ENCODE data around the gene DRD2. TPM values are rescaled to one million over a fixed set of nuclear protein-coding genes. Genes with fewer than 3 reads are reported as not detected.

DRD2 gene
- total and polyA plus RNA-seq, 3 experiments from 2014 or later: not detected

- H3K9me3 ChIP-seq (ENCODE audit: low read length): no peaks in the 10 kb centered on the region
- H3K4me1 Mint-ChIP-seq: no peaks in the 10 kb centered on the region
- ChIA-PET CTCF (no interaction called here), POLR2A (no interaction called here)
- H3K27me3 Mint-ChIP-seq: peaks cover 2 to 16% of the 10 kb centered on the region in 2 donors
- H3K4me3 Mint-ChIP-seq: no peak overlapping the region
- DNase-seq: no peak
- H3K27ac Mint-ChIP-seq: no peak overlapping the region
- no peaks in the 10 kb centered on the region for H3K27me3 ChIP-seq (ENCODE audit: insufficient read depth, low read length, poor library complexity, severe bottlenecking)
- no peaks in the 10 kb centered on the region for H3K36me3 Mint-ChIP-seq
- H3K27ac ChIP-seq (ENCODE audit: low read depth, low read length): no peak overlapping the region
- H3K4me1 ChIP-seq (ENCODE audit: insufficient read depth, low read length): no peaks in the 10 kb centered on the region
- H3K36me3 ChIP-seq (ENCODE audit: insufficient read depth, low read length): no peaks in the 10 kb centered on the region
- no peaks in the 10 kb centered on the region for H3K9me3 Mint-ChIP-seq
- H3K4me3 ChIP-seq (ENCODE audit: low read length): no peak overlapping the region
Observed at GRCh38 chr11:113446938-113447337, 28.3 kb downstream of the DRD2 start.

GRCh38 chr11:113446112-113446511 lies 29.1 kb downstream of the DRD2 start:
- Mint-ChIP-seq H3K9me3 (no peaks in the 10 kb centered on the region), H3K4me1 (no peaks in the 10 kb centered on the region), H3K36me3 (no peaks in the 10 kb centered on the region), H3K27ac (no peak overlapping the region), H3K4me3 (no peak overlapping the region), H3K27me3 (peaks cover 2 to 16% of the 10 kb centered on the region in 2 donors)
- H3K4me3 ChIP-seq (ENCODE audit: low read length): no peak overlapping the region
- no peaks in the 10 kb centered on the region for H3K9me3 ChIP-seq (ENCODE audit: low read length)
- CTCF ChIA-PET: no interaction called here
- DNase-seq: no peak
- H3K27me3 ChIP-seq (ENCODE audit: insufficient read depth, low read length, poor library complexity, severe bottlenecking): no peaks in the 10 kb centered on the region
- H3K4me1 ChIP-seq (ENCODE audit: insufficient read depth, low read length): no peaks in the 10 kb centered on the region
- H3K36me3 ChIP-seq (ENCODE audit: insufficient read depth, low read length): no peaks in the 10 kb centered on the region
- H3K27ac ChIP-seq (ENCODE audit: low read depth, low read length): no peak overlapping the region
- POLR2A ChIA-PET: no interaction called here

- no peak overlapping the region for H3K4me3 Mint-ChIP-seq
- peaks cover 2 to 16% of the 10 kb centered on the region in 2 donors for H3K27me3 Mint-ChIP-seq
- Histone ChIP-seq H3K4me1 (ENCODE audit: insufficient read depth, low read length) (no peaks in the 10 kb centered on the region), H3K36me3 (ENCODE audit: insufficient read depth, low read length) (no peaks in the 10 kb centered on the region), H3K27me3 (ENCODE audit: insufficient read depth, low read length, poor library complexity, severe bottlenecking) (no peaks in the 10 kb centered on the region), H3K9me3 (ENCODE audit: low read length) (no peaks in the 10 kb centered on the region), H3K27ac (ENCODE audit: low read depth, low read length) (no peak overlapping the region), H3K4me3 (ENCODE audit: low read length) (no peak overlapping the region)
- no peaks in the 10 kb centered on the region for H3K4me1 Mint-ChIP-seq
- no peaks in the 10 kb centered on the region for H3K9me3 Mint-ChIP-seq
- no peak overlapping the region for H3K27ac Mint-ChIP-seq
- POLR2A ChIA-PET: no interaction called here
- no peak for DNase-seq
- CTCF ChIA-PET: no interaction called here
- H3K36me3 Mint-ChIP-seq: no peaks in the 10 kb centered on the region
Observed at GRCh38 chr11:113444502-113445123, 30.6 kb downstream of the DRD2 start.

- Histone ChIP-seq H3K4me3 (ENCODE audit: low read length) (no peak overlapping the region), H3K9me3 (ENCODE audit: low read length) (no peaks in the 10 kb centered on the region), H3K4me1 (ENCODE audit: insufficient read depth, low read length) (no peaks in the 10 kb centered on the region), H3K27ac (ENCODE audit: low read depth, low read length) (no peak overlapping the region), H3K27me3 (ENCODE audit: insufficient read depth, low read length, poor library complexity, severe bottlenecking) (no peaks in the 10 kb centered on the region), H3K36me3 (ENCODE audit: insufficient read depth, low read length) (no peaks in the 10 kb centered on the region)
- Mint-ChIP-seq H3K4me3 (no peak overlapping the region), H3K27me3 (peaks cover 0 to 3% of the 10 kb centered on the region in 2 donors), H3K9me3 (no peaks in the 10 kb centered on the region), H3K4me1 (no peaks in the 10 kb centered on the region), H3K27ac (no peak overlapping the region), H3K36me3 (no peaks in the 10 kb centered on the region)
- POLR2A ChIA-PET: no interaction called here
- CTCF ChIA-PET: no interaction called here
- DNase-seq: no peak
Observed at GRCh38 chr11:113440816-113441215, 34.4 kb downstream of the DRD2 start.

- no peak overlapping the region for H3K4me3 Mint-ChIP-seq
- H3K4me3 ChIP-seq (ENCODE audit: low read length): no peak overlapping the region
- peaks cover 1 to 6% of the 10 kb centered on the region in 2 donors for H3K27me3 Mint-ChIP-seq
- CTCF ChIA-PET: no interaction called here
- DNase-seq: no peak
- no peaks in the 10 kb centered on the region for H3K4me1 ChIP-seq (ENCODE audit: insufficient read depth, low read length)
- H3K27ac Mint-ChIP-seq: no peak overlapping the region
- H3K4me1 Mint-ChIP-seq: no peaks in the 10 kb centered on the region
- H3K27ac ChIP-seq (ENCODE audit: low read depth, low read length): no peak overlapping the region
- H3K27me3 ChIP-seq (ENCODE audit: insufficient read depth, low read length, poor library complexity, severe bottlenecking): no peaks in the 10 kb centered on the region
- no peaks in the 10 kb centered on the region for H3K36me3 Mint-ChIP-seq
- H3K9me3 Mint-ChIP-seq: no peaks in the 10 kb centered on the region
- POLR2A ChIA-PET: no interaction called here
- no peaks in the 10 kb centered on the region for H3K36me3 ChIP-seq (ENCODE audit: insufficient read depth, low read length)
- H3K9me3 ChIP-seq (ENCODE audit: low read length): no peaks in the 10 kb centered on the region
Observed at GRCh38 chr11:113436672-113437252, 38.4 kb downstream of the DRD2 start.

- no peak overlapping the region for H3K27ac ChIP-seq (ENCODE audit: low read depth, low read length)
- no peaks in the 10 kb centered on the region for H3K9me3 ChIP-seq (ENCODE audit: low read length)
- no peak overlapping the region for H3K4me3 ChIP-seq (ENCODE audit: low read length)
- Mint-ChIP-seq H3K27me3 (peaks cover 1 to 6% of the 10 kb centered on the region in 2 donors), H3K4me1 (no peaks in the 10 kb centered on the region), H3K27ac (no peak overlapping the region), H3K9me3 (no peaks in the 10 kb centered on the region), H3K4me3 (no peak overlapping the region), H3K36me3 (no peaks in the 10 kb centered on the region)
- DNase-seq: no peak
- CTCF ChIA-PET: no interaction called here
- no peaks in the 10 kb centered on the region for H3K27me3 ChIP-seq (ENCODE audit: insufficient read depth, low read length, poor library complexity, severe bottlenecking)
- H3K36me3 ChIP-seq (ENCODE audit: insufficient read depth, low read length): no peaks in the 10 kb centered on the region
- no peaks in the 10 kb centered on the region for H3K4me1 ChIP-seq (ENCODE audit: insufficient read depth, low read length)
- POLR2A ChIA-PET: no interaction called here
Observed at GRCh38 chr11:113435190-113435968, 39.8 kb downstream of the DRD2 start.

GRCh38 chr11:113431746-113432145 lies 43.5 kb downstream of the DRD2 start:
- Histone ChIP-seq H3K27me3 (ENCODE audit: insufficient read depth, low read length, poor library complexity, severe bottlenecking) (no peaks in the 10 kb centered on the region), H3K9me3 (ENCODE audit: low read length) (no peaks in the 10 kb centered on the region), H3K4me1 (ENCODE audit: insufficient read depth, low read length) (no peaks in the 10 kb centered on the region), H3K36me3 (ENCODE audit: insufficient read depth, low read length) (no peaks in the 10 kb centered on the region), H3K27ac (ENCODE audit: low read depth, low read length) (no peak overlapping the region), H3K4me3 (ENCODE audit: low read length) (no peak overlapping the region)
- no peaks in the 10 kb centered on the region for H3K9me3 Mint-ChIP-seq
- H3K27me3 Mint-ChIP-seq: peaks cover 1 to 6% of the 10 kb centered on the region in 2 donors
- CTCF ChIA-PET: no interaction called here
- no peak overlapping the region for H3K27ac Mint-ChIP-seq
- POLR2A ChIA-PET: no interaction called here
- no peaks in the 10 kb centered on the region for H3K4me1 Mint-ChIP-seq
- H3K4me3 Mint-ChIP-seq: no peak overlapping the region
- H3K36me3 Mint-ChIP-seq: no peaks in the 10 kb centered on the region
- DNase-seq: no peak

GRCh38 chr11:113426686-113427085 lies 48.5 kb downstream of the DRD2 start:
- ChIA-PET CTCF (no interaction called here), POLR2A (no interaction called here)
- Histone ChIP-seq H3K9me3 (ENCODE audit: low read length) (no peaks in the 10 kb centered on the region), H3K4me3 (ENCODE audit: low read length) (no peak overlapping the region), H3K4me1 (ENCODE audit: insufficient read depth, low read length) (no peaks in the 10 kb centered on the region), H3K27me3 (ENCODE audit: insufficient read depth, low read length, poor library complexity, severe bottlenecking) (no peaks in the 10 kb centered on the region), H3K27ac (ENCODE audit: low read depth, low read length) (no peak overlapping the region), H3K36me3 (ENCODE audit: insufficient read depth, low read length) (no peaks in the 10 kb centered on the region)
- no peaks in the 10 kb centered on the region for H3K9me3 Mint-ChIP-seq
- no peak for DNase-seq
- H3K4me1 Mint-ChIP-seq: no peaks in the 10 kb centered on the region
- H3K27ac Mint-ChIP-seq: no peak overlapping the region
- H3K27me3 Mint-ChIP-seq: no peaks in the 10 kb centered on the region
- no peaks in the 10 kb centered on the region for H3K36me3 Mint-ChIP-seq
- H3K4me3 Mint-ChIP-seq: no peak overlapping the region

Measured in CD8-positive, alpha-beta memory T cell (primary cell).